ENCODE results near the gene SRP68. TPM values are rescaled to one million over a fixed set of nuclear protein-coding genes. Genes with fewer than 3 reads are reported as not detected.
A peak's percentile ranks its signal among the peaks of the same experiment; 100 is the strongest.

The SRP68 gene
- total RNA-seq, 1 experiment from 2014 or later, result 90.7 TPM

- no peak for TF ChIP-seq MLX (CRISPR knock-in tag; IDR thresholded peaks at IDR 0.05)
- no peak for TF ChIP-seq IRF1 (CRISPR knock-in tag; IDR thresholded peaks at IDR 0.05)
- no peak for TF ChIP-seq TCF7 (CRISPR knock-in tag; IDR thresholded peaks at IDR 0.05; ENCODE audit: low read depth)
- TF ChIP-seq PRRX2 (CRISPR knock-in tag; IDR thresholded peaks at IDR 0.05), result 0 out of 2 replicates have a peak, but pooled peaks have one; percentile 75
- no peak for TF ChIP-seq RELA (CRISPR knock-in tag; IDR thresholded peaks at IDR 0.05; ENCODE audit: borderline replicate concordance)
- TF ChIP-seq ERG (CRISPR knock-in tag; IDR thresholded peaks at IDR 0.05), result peak; percentile 67; the same call in 1 of the 2 replicates
- no peak for TF ChIP-seq NFYB (CRISPR knock-in tag; conservative IDR thresholded peaks at IDR 0.05; ENCODE audit: low read depth)
- peak; percentile 58; the same call in 1 of the 2 replicates for TF ChIP-seq ZNF532 (CRISPR knock-in tag; IDR thresholded peaks at IDR 0.05; ENCODE audit: borderline replicate concordance)
- TF ChIP-seq EMX1 (CRISPR knock-in tag; IDR thresholded peaks at IDR 0.05), result peak; percentile 28; the same call in 1 of the 2 replicates
- TF ChIP-seq ATF3 (CRISPR knock-in tag; conservative IDR thresholded peaks at IDR 0.05), result no peak
- TF ChIP-seq E2F5 (CRISPR knock-in tag; IDR thresholded peaks at IDR 0.05), result no peak
- TF ChIP-seq SMAD3 (CRISPR knock-in tag; IDR thresholded peaks at IDR 0.05; ENCODE audit: borderline replicate concordance), result no peak
- no peak for TF ChIP-seq ARID4B (CRISPR knock-in tag; IDR thresholded peaks at IDR 0.05; ENCODE audit: borderline replicate concordance)
- no peak for TF ChIP-seq ELF4 (CRISPR knock-in tag; IDR thresholded peaks at IDR 0.05; ENCODE audit: low read depth)
- TF ChIP-seq NFATC4 (CRISPR knock-in tag; IDR thresholded peaks at IDR 0.05), result peak; percentile 64; the same call in 1 of the 2 replicates
- peak; percentile 78; the same call in 1 of the 2 replicates for TF ChIP-seq FOXP1 (CRISPR knock-in tag; IDR thresholded peaks at IDR 0.05; ENCODE audit: borderline replicate concordance)
- TF ChIP-seq MXD4 (CRISPR knock-in tag; IDR thresholded peaks at IDR 0.05; ENCODE audit: borderline replicate concordance), result no peak
- no peak for TF ChIP-seq ZNF416 (CRISPR knock-in tag; IDR thresholded peaks at IDR 0.05)
- peak; percentile 44; the same call in 1 of the 2 replicates for TF ChIP-seq USF1 (CRISPR knock-in tag; IDR thresholded peaks at IDR 0.05)
- TF ChIP-seq AR (CRISPR knock-in tag; IDR thresholded peaks at IDR 0.05), result peak; percentile 62; the same call in 1 of the 2 replicates
- TF ChIP-seq ATF1 (CRISPR knock-in tag; IDR thresholded peaks at IDR 0.05), result 0 out of 2 replicates have a peak, but pooled peaks have one; percentile 64
Measured at GRCh38 chr17:76079956-76080767, 7.8 kb upstream of the SRP68 start (continued).
